Fibroblast of villous mesenchyme (primary cell): ENCODE data around the gene MCTP2. TPM values are rescaled to one million over a fixed set of nuclear protein-coding genes. Genes with fewer than 3 reads are reported as not detected.

Experiments used
- DNase-seq: peaks from one replicate; pipeline ENCODE4 v3.0.0-alpha.2; 2010; ENCODE audit warnings: low read depth
- H3K4me3 ChIP-seq: 2 replicates; pipeline ENCODE4 v1.5.1; 2011; ENCODE audit warnings: low read depth, mild to moderate bottlenecking, low read length
- total RNA-seq: library from RNA; depleted of rRNA; stranded (reverse); fragments of >200 nt; gene quantifications from 2 replicates; pipeline ENCODE4 v1.2.3, GENCODE V29; 2012
- TF ChIP-seq, protein P1 (sequence below): IDR thresholded peaks from 2 replicates; pipeline ENCODE4 v1.5.1; 2012; ENCODE audit warnings: low read depth, mild to moderate bottlenecking, low read length; ENCODE audit not compliant: insufficient read depth

The MCTP2 gene
- total RNA-seq, 1 donor: 2.2 TPM

GRCh38 chr15:94305133-94305532, 73.8 kb downstream of the MCTP2 start:
- TF ChIP-seq, protein P1, sequence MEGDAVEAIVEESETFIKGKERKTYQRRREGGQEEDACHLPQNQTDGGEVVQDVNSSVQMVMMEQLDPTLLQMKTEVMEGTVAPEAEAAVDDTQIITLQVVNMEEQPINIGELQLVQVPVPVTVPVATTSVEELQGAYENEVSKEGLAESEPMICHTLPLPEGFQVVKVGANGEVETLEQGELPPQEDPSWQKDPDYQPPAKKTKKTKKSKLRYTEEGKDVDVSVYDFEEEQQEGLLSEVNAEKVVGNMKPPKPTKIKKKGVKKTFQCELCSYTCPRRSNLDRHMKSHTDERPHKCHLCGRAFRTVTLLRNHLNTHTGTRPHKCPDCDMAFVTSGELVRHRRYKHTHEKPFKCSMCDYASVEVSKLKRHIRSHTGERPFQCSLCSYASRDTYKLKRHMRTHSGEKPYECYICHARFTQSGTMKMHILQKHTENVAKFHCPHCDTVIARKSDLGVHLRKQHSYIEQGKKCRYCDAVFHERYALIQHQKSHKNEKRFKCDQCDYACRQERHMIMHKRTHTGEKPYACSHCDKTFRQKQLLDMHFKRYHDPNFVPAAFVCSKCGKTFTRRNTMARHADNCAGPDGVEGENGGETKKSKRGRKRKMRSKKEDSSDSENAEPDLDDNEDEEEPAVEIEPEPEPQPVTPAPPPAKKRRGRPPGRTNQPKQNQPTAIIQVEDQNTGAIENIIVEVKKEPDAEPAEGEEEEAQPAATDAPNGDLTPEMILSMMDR: no peak
- DNase-seq: no peak
- H3K4me3 ChIP-seq: no peak overlapping the region

GRCh38 chr15:94306700-94307650, 75.6 kb downstream of the MCTP2 start:
- H3K4me3 ChIP-seq: no peak overlapping the region
- DNase-seq: no peak
- TF ChIP-seq, protein P1: no peak

DNA sequence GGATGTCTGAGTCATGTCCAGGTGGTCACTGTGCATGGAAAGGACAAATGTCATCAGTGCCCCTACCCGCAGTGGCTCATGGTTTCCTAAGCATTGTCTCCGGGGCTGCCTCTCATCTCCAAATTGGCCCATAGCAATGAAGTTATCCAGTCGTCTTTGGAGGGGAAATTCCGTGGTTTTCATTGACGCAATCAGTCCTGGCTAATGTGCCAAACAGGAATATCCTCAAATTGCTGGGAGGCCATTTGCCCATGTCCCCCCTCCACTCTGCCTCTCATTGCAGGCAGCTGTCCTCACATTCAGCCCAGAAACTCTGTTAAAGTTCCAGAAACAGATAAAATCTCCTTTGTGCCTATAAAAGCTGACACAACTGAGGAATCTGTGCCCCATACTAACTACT, 81.6 kb downstream of the MCTP2 start:
- TF ChIP-seq, protein P1: no peak
- no peak overlapping the region for H3K4me3 ChIP-seq
- DNase-seq: peak; percentile 80

- TF ChIP-seq, protein P1: no peak
- DNase-seq: no peak
- H3K4me3 ChIP-seq: no peak overlapping the region
These were observed 83.3 kb downstream of the MCTP2 start for GRCh38 chr15:94314639-94315038.

- DNase-seq: no peak
- TF ChIP-seq, protein P1: no peak
- no peak overlapping the region for H3K4me3 ChIP-seq
These were observed 85.8 kb downstream of the MCTP2 start for GRCh38 chr15:94317211-94317610.

DNA sequence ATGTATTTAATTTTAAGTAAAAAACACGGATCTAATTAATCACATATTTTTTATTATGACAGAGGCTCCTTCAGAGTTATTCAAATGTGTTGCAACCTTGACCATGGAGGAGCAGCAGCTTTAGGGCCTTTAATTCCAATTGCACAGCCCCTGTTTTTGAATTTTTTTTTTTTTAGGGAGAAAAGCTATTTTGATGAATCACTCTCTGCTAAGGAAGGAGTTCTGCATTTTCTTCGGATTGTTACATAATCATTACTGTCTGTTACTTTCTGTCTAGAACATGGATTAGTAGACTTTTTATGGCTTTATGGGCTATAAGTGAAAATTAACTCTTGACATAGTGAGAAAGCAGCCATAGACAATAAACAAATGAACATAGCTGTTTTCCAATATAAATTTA, 90.8 kb downstream of the MCTP2 start:
- no peak overlapping the region for H3K4me3 ChIP-seq
- TF ChIP-seq, protein P1: no peak
- DNase-seq: peak; percentile 86
